ENCODE results near the gene WDR20. TPM values are rescaled to one million over a fixed set of nuclear protein-coding genes. Genes with fewer than 3 reads are reported as not detected.

The WDR20 gene
- total and polyA plus RNA-seq, 10 of the 15 experiments (the other 5 are each of a cell fraction or from before 2014, with no cell fraction given): 9.1 to 25.9 (median 18.4) TPM

GRCh38 chr14:102196902-102197230 lies 57.2 kb downstream of the WDR20 start:
- Histone ChIP-seq H3K27ac (ENCODE audit: control insufficient read depth, insufficient read depth) (no peak overlapping the region), H3K9me3 (replicated peaks; ENCODE audit: control insufficient read depth, insufficient read depth, low read length) (no peaks in the 10 kb centered on the region), H3K36me3 (ENCODE audit: control insufficient read depth in 2 of 2, insufficient read depth in 2 of 2, low read length in 1 of 2) (peaks cover 9 to 17% of the 10 kb centered on the region in 2 experiments), H3K4me2 (ENCODE audit: control insufficient read depth, insufficient read depth) (no peak overlapping the region), H4K20me1 (ENCODE audit: control insufficient read depth, insufficient read depth) (no peaks in the 10 kb centered on the region; the same call in 1 of the 2 replicates), H3K4me3 (no peak overlapping the region), H2AFZ (ENCODE audit: control insufficient read depth, low read depth, low read length) (no peak overlapping the region), H3K79me2 (ENCODE audit: control insufficient read depth, insufficient read depth, low read length) (peaks cover 7% of the 10 kb centered on the region), H3K4me1 (ENCODE audit: control insufficient read depth, insufficient read depth, low read length) (peaks cover 26% of the 10 kb centered on the region), H3K27me3 (replicated peaks in 1 of 2; ENCODE audit: control insufficient read depth in 2 of 2, insufficient read depth in 2 of 2, low read length in 1 of 2) (no peaks in the 10 kb centered on the region), H3K9ac (ENCODE audit: control insufficient read depth, insufficient read depth, low read length) (no peak overlapping the region)
- ATAC-seq (no peak), FAIRE-seq (no peak), DNase-seq (ENCODE audit: low read depth, low spot score) (no peak)
- intact Hi-C loops (cut with micrococcal nuclease; ENCODE audit: unreplicated experiment) (no loop called here), in situ Hi-C loops (cut with MboI) (no loop called here)
- ChIA-PET CTCF (no interaction called here), RAD21 (ENCODE audit: unreplicated experiment) (no interaction called here), SMC1A (ENCODE audit: uncharacterized antibody, unreplicated experiment) (interaction anchor here (0.9 to 2.2 kb wide), 2 partner anchors 13 to 242 kb away, joined by 3 to 5 read pairs; no protein-coding TSS in a partner anchor), POLR2A (no interaction called here)
- BruUV-seq (replicated peaks): no TSS peak
- WGBS (ENCODE audit: insufficient coverage, insufficient replicate concordance, low lambda C conversion rate, missing lambda C conversion rate): 100% methylated on average over 4 of the region's 4 CpGs
- TF ChIP-seq SIN3A (IDR thresholded peaks at IDR 0.05; ENCODE audit: low read depth, low read length): no peak
- TF ChIP-seq, protein P1, sequence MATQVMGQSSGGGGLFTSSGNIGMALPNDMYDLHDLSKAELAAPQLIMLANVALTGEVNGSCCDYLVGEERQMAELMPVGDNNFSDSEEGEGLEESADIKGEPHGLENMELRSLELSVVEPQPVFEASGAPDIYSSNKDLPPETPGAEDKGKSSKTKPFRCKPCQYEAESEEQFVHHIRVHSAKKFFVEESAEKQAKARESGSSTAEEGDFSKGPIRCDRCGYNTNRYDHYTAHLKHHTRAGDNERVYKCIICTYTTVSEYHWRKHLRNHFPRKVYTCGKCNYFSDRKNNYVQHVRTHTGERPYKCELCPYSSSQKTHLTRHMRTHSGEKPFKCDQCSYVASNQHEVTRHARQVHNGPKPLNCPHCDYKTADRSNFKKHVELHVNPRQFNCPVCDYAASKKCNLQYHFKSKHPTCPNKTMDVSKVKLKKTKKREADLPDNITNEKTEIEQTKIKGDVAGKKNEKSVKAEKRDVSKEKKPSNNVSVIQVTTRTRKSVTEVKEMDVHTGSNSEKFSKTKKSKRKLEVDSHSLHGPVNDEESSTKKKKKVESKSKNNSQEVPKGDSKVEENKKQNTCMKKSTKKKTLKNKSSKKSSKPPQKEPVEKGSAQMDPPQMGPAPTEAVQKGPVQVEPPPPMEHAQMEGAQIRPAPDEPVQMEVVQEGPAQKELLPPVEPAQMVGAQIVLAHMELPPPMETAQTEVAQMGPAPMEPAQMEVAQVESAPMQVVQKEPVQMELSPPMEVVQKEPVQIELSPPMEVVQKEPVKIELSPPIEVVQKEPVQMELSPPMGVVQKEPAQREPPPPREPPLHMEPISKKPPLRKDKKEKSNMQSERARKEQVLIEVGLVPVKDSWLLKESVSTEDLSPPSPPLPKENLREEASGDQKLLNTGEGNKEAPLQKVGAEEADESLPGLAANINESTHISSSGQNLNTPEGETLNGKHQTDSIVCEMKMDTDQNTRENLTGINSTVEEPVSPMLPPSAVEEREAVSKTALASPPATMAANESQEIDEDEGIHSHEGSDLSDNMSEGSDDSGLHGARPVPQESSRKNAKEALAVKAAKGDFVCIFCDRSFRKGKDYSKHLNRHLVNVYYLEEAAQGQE (IDR thresholded peaks at IDR 0.05; ENCODE audit: low read depth, low read length): no peak
- no peak for TF ChIP-seq NFYB (IDR thresholded peaks at IDR 0.05; ENCODE audit: insufficient read depth, low read depth, low read length)
- no peak for TF ChIP-seq POLR2AphosphoS5 (IDR thresholded peaks at IDR 0.05; ENCODE audit: low read length)
- TF ChIP-seq, protein P2, sequence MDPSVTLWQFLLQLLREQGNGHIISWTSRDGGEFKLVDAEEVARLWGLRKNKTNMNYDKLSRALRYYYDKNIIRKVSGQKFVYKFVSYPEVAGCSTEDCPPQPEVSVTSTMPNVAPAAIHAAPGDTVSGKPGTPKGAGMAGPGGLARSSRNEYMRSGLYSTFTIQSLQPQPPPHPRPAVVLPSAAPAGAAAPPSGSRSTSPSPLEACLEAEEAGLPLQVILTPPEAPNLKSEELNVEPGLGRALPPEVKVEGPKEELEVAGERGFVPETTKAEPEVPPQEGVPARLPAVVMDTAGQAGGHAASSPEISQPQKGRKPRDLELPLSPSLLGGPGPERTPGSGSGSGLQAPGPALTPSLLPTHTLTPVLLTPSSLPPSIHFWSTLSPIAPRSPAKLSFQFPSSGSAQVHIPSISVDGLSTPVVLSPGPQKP (IDR thresholded peaks at IDR 0.05; ENCODE audit: low read depth, low read length): no peak
- TF ChIP-seq HDAC2 (IDR thresholded peaks at IDR 0.05): no peak
- no peak for TF ChIP-seq E2F8 (IDR thresholded peaks at IDR 0.05; ENCODE audit: low read depth, partially characterized antibody)
- no peak for TF ChIP-seq CHD2 (IDR thresholded peaks at IDR 0.05; ENCODE audit: borderline replicate concordance, low read depth, low read length)
- TF ChIP-seq ZNF687 (IDR thresholded peaks at IDR 0.05): no peak
- no peak for TF ChIP-seq ATF3 (IDR thresholded peaks at IDR 0.05; ENCODE audit: borderline replicate concordance, extremely low read depth, low read depth, low read length)
- no peak for TF ChIP-seq POLR2AphosphoS2 (IDR thresholded peaks at IDR 0.05; ENCODE audit: low read depth, low read length)
- no peak for TF ChIP-seq RB1 (IDR thresholded peaks at IDR 0.05; ENCODE audit: borderline replicate concordance)
- TF ChIP-seq KDM1A (IDR thresholded peaks at IDR 0.05; ENCODE audit: borderline replicate concordance): no peak

All from GM12878 (cell line).